ENCODE measurements around the gene VPS18. TPM values are rescaled to one million over a fixed set of nuclear protein-coding genes. Genes with fewer than 3 reads are reported as not detected.

The VPS18 gene
- total RNA-seq, 1 experiment from 2014 or later, result 23.8 TPM

GRCh38 chr15:40847223-40847961 lies 46.9 kb upstream of the VPS18 start:
- H3K27me3 ChIP-seq (replicated peaks; ENCODE audit: insufficient read depth, low read depth, low read length, poor library complexity), result peaks cover 21% of the 10 kb centered on the region
- DNase-seq (ENCODE audit: low spot score), result peak; percentile 62
- H3K4me3 ChIP-seq (ENCODE audit: low read depth, low read length, poor library complexity, severe bottlenecking), result no peak overlapping the region
- no peak overlapping the region for H3K27ac ChIP-seq (ENCODE audit: low read depth, low read length, poor library complexity, severe bottlenecking)
- peaks cover 3% of the 10 kb centered on the region for H3K4me1 ChIP-seq (ENCODE audit: insufficient read depth, low read length, poor library complexity, severe bottlenecking)
- TF ChIP-seq EZH2 (IDR thresholded peaks at IDR 0.05; ENCODE audit: borderline replicate concordance, low read depth, low read length, poor library complexity, severe bottlenecking) (no peak), CTCF (conservative IDR thresholded peaks at IDR 0.05; ENCODE audit: low read depth, low read length) (no peak)
- no peaks in the 10 kb centered on the region for H3K9me3 ChIP-seq (ENCODE audit: low read depth, low read length, poor library complexity, severe bottlenecking)
- POLR2A ChIA-PET (ENCODE audit: low non-redundant PET), result interaction anchor here (0.5 kb wide), 1 partner anchor 10 kb away, joined by 5 read pairs; no protein-coding TSS in a partner anchor
- H3K36me3 ChIP-seq (ENCODE audit: insufficient read depth, low read length, poor library complexity, severe bottlenecking), result no peaks in the 10 kb centered on the region
- CTCF ChIA-PET, result interaction anchor here (1.4 kb wide), 1 partner anchor 11 kb away, joined by 5 read pairs; no protein-coding TSS in a partner anchor
- intact Hi-C loops (cut with micrococcal nuclease; ENCODE audit: unreplicated experiment), result no loop called here
- BruUV-seq (replicated peaks), result no TSS peak

GRCh38 chr15:40850576-40851112 lies 43.6 kb upstream of the VPS18 start:
- TF ChIP-seq CTCF (conservative IDR thresholded peaks at IDR 0.05; ENCODE audit: low read depth, low read length) (no peak), EZH2 (IDR thresholded peaks at IDR 0.05; ENCODE audit: borderline replicate concordance, low read depth, low read length, poor library complexity, severe bottlenecking) (no peak)
- Histone ChIP-seq H3K27me3 (replicated peaks; ENCODE audit: insufficient read depth, low read depth, low read length, poor library complexity) (no peaks in the 10 kb centered on the region), H3K4me1 (ENCODE audit: insufficient read depth, low read length, poor library complexity, severe bottlenecking) (peaks cover 3% of the 10 kb centered on the region), H3K27ac (ENCODE audit: low read depth, low read length, poor library complexity, severe bottlenecking) (no peak overlapping the region), H3K9me3 (ENCODE audit: low read depth, low read length, poor library complexity, severe bottlenecking) (no peaks in the 10 kb centered on the region), H3K36me3 (ENCODE audit: insufficient read depth, low read length, poor library complexity, severe bottlenecking) (no peaks in the 10 kb centered on the region), H3K4me3 (ENCODE audit: low read depth, low read length, poor library complexity, severe bottlenecking) (no peak overlapping the region)
- POLR2A ChIA-PET (ENCODE audit: low non-redundant PET), result no interaction called here
- intact Hi-C loops (cut with micrococcal nuclease; ENCODE audit: unreplicated experiment), result no loop called here
- CTCF ChIA-PET, result no interaction called here
- no peak for DNase-seq (ENCODE audit: low spot score)
- no TSS peak for BruUV-seq (replicated peaks)

- ChIA-PET POLR2A (ENCODE audit: low non-redundant PET) (no interaction called here), CTCF (no interaction called here)
- intact Hi-C loops (cut with micrococcal nuclease; ENCODE audit: unreplicated experiment), result no loop called here
- DNase-seq (ENCODE audit: low spot score), result no peak
- TF ChIP-seq CTCF (conservative IDR thresholded peaks at IDR 0.05; ENCODE audit: low read depth, low read length) (no peak), EZH2 (IDR thresholded peaks at IDR 0.05; ENCODE audit: borderline replicate concordance, low read depth, low read length, poor library complexity, severe bottlenecking) (no peak)
- no peaks in the 10 kb centered on the region for H3K27me3 ChIP-seq (replicated peaks; ENCODE audit: insufficient read depth, low read depth, low read length, poor library complexity)
- BruUV-seq (replicated peaks), result no TSS peak
- no peaks in the 10 kb centered on the region for H3K36me3 ChIP-seq (ENCODE audit: insufficient read depth, low read length, poor library complexity, severe bottlenecking)
- H3K4me1 ChIP-seq (ENCODE audit: insufficient read depth, low read length, poor library complexity, severe bottlenecking), result peaks cover 6% of the 10 kb centered on the region
- H3K27ac ChIP-seq (ENCODE audit: low read depth, low read length, poor library complexity, severe bottlenecking), result no peak overlapping the region
- no peak overlapping the region for H3K4me3 ChIP-seq (ENCODE audit: low read depth, low read length, poor library complexity, severe bottlenecking)
- H3K9me3 ChIP-seq (ENCODE audit: low read depth, low read length, poor library complexity, severe bottlenecking), result no peaks in the 10 kb centered on the region
These were observed 41.7 kb upstream of the VPS18 start for GRCh38 chr15:40852529-40852928.

All from A673 (cell line).